AG04450 (cell line): ENCODE measurements around the gene DPF1. TPM values are rescaled to one million over a fixed set of nuclear protein-coding genes. Genes with fewer than 3 reads are reported as not detected.

Source experiments
- CTCF ChIA-PET: fragments of 300-600, 350-600 bp; formaldehyde crosslinking; extraction: SDS; loops from one replicate; lab custom pipeline; 2022; ENCODE audit warnings: antibody characterized with exemption, inconsistent platforms; lab: Charles Lee
- POLR2A ChIA-PET: fragments of 350-600 bp; formaldehyde crosslinking; extraction: SDS; loops from one replicate; lab custom pipeline; 2021; ENCODE audit warnings: antibody characterized with exemption, inconsistent platforms; lab: Yijun Ruan, JAX
- DNase-seq: peaks from one replicate; pipeline ENCODE4 v3.0.0-alpha.2; 2011; ENCODE audit warnings: low read depth, low spot score
- H3K27ac ChIP-seq: one replicate; pipeline ENCODE4 v1.5.1; 2012; ENCODE audit warnings: low read depth, low read length, control low read depth
- H3K27me3 ChIP-seq: one replicate; pipeline ENCODE4 v1.6.0; 2012; ENCODE audit warnings: low read length; ENCODE audit not compliant: control insufficient read depth, insufficient read depth
- H3K4me3 ChIP-seq: 2 replicates; pipeline ENCODE4 v1.5.1; 2011; ENCODE audit warnings: mild to moderate bottlenecking, low read depth, low read length, control low read depth
- H3K9me3 ChIP-seq: 2 replicates; pipeline ENCODE4 v1.5.1; 2012; ENCODE audit warnings: low read length; ENCODE audit not compliant: control insufficient read depth, insufficient read depth
- CTCF ChIP-seq: IDR thresholded peaks from 2 replicates; pipeline ENCODE4 v1.5.1; 2011; ENCODE audit warnings: low read depth, low read length, control low read depth, inconsistent platforms
- polyA plus RNA-seq: library from polyadenylated mRNA; depleted of rRNA; stranded (reverse); fragments of >200 nt; gene quantifications from 2 replicates; pipeline ENCODE4 v1.2.3, GENCODE V29; 2011

Gene DPF1
- polyA plus RNA-seq, 1 experiment: 1.4 TPM

GRCh38 chr19:38267761-38268483 lies 43.9 kb upstream of the DPF1 start:
- Histone ChIP-seq H3K4me3 (no peak overlapping the region), H3K27ac (no peak overlapping the region), H3K27me3 (peaks cover 3% of the 10 kb centered on the region), H3K9me3 (no peaks in the 10 kb centered on the region)
- no peak for DNase-seq
- POLR2A ChIA-PET: interaction anchor here (1.5 kb wide), 1 partner anchor 9 kb away, joined by 3 read pairs; no protein-coding TSS in a partner anchor
- CTCF ChIA-PET: interaction anchor here (2.6 to 3.0 kb wide), 2 partner anchors 12 to 24 kb away, joined by 7 to 13 read pairs; partner anchors contain the start of gene PPP1R14A
- TF ChIP-seq CTCF: no peak

- Histone ChIP-seq H3K9me3 (no peaks in the 10 kb centered on the region), H3K27me3 (peaks cover 3% of the 10 kb centered on the region), H3K4me3 (no peak overlapping the region), H3K27ac (no peak overlapping the region)
- ChIA-PET CTCF (interaction anchor here (0.5 to 3.0 kb wide), 3 partner anchors 11 to 133 kb away, joined by 4 to 13 read pairs (median 7); partner anchors contain the start of gene PPP1R14A), POLR2A (interaction anchor here (1.5 to 1.9 kb wide), 2 partner anchors 9 to 16 kb away, joined by 3 to 4 read pairs; no protein-coding TSS in a partner anchor)
- TF ChIP-seq CTCF: no peak
- DNase-seq: peak; percentile 29
Observed at GRCh38 chr19:38266981-38267597, 43.1 kb upstream of the DPF1 start.

- POLR2A ChIA-PET: interaction anchor here (1.9 kb wide), 1 partner anchor 15 kb away, joined by 4 read pairs; no protein-coding TSS in a partner anchor
- H3K27me3 ChIP-seq: peaks cover 3% of the 10 kb centered on the region
- H3K27ac ChIP-seq: no peak overlapping the region
- no peak overlapping the region for H3K4me3 ChIP-seq
- no peak for DNase-seq
- no peaks in the 10 kb centered on the region for H3K9me3 ChIP-seq
- CTCF ChIA-PET: interaction anchor here (0.6 to 3.0 kb wide), 3 partner anchors 10 to 39 kb away, joined by 4 to 13 read pairs (median 5); partner anchors contain the start of gene PPP1R14A
- no peak for TF ChIP-seq CTCF
Observed at GRCh38 chr19:38265921-38266429, 42.0 kb upstream of the DPF1 start.

GRCh38 chr19:38265213-38265861 lies 41.3 kb upstream of the DPF1 start:
- no peak for DNase-seq
- ChIA-PET POLR2A (interaction anchor here (1.9 kb wide), 1 partner anchor 14 kb away, joined by 4 read pairs; no protein-coding TSS in a partner anchor), CTCF (interaction anchor here (0.6 to 3.0 kb wide), 3 partner anchors 9 to 38 kb away, joined by 4 to 13 read pairs (median 5); partner anchors contain the start of gene PPP1R14A)
- no peak overlapping the region for H3K27ac ChIP-seq
- H3K27me3 ChIP-seq: peaks cover 3% of the 10 kb centered on the region
- no peak overlapping the region for H3K4me3 ChIP-seq
- H3K9me3 ChIP-seq: no peaks in the 10 kb centered on the region
- no peak for TF ChIP-seq CTCF
